Endothelial cell of umbilical vein (primary cell): Measurements from ENCODE around the gene CEP128. TPM values are rescaled to one million over a fixed set of nuclear protein-coding genes. Genes with fewer than 3 reads are reported as not detected.

ENCODE experiments used
- BruUV-seq: library from RNA; stranded (reverse); fragments of 400-500 nt; replicated peaks from 2 replicates; lab custom pipeline; 2021; lab: Mats Ljungman, UMichigan
- CTCF ChIA-PET: fragments of 300-600, 350-600 bp; sonication (Branson Sonifier 250); formaldehyde crosslinking; loops from one replicate; lab custom pipeline; 2021; ENCODE audit warnings: antibody characterized with exemption, inconsistent platforms; lab: Charles Lee
- POLR2A ChIA-PET: fragments of 300-600, 350-600 bp; sonication (Branson Sonifier 250); formaldehyde crosslinking; loops from one replicate; lab custom pipeline; 2021; ENCODE audit warnings: antibody characterized with exemption, inconsistent platforms; lab: Charles Lee
- DNase-seq: peaks from one replicate; pipeline ENCODE4 v3.0.0-alpha.2; 2011; ENCODE audit warnings: low read depth, low spot score
- FAIRE-seq: peaks from 2 replicates; lab custom pipeline; 2011; peaks lifted over from hg19 to GRCh38; lab: Jason Lieb, UNC
- H2AFZ ChIP-seq: 2 replicates; pipeline ENCODE4 v1.6.0; 2012; ENCODE audit warnings: low read depth, low read length, control low read depth, inconsistent platforms
- H3K27ac ChIP-seq: 2 replicates; pipeline ENCODE4 v1.5.1; 2011; ENCODE audit warnings: low read depth, mild to moderate bottlenecking, control low read depth, low read length, moderate library complexity; ENCODE audit not compliant: insufficient read depth
- H3K27me3 ChIP-seq, 2 experiments: 2 replicates each; pipeline versions ENCODE4 v1.6.0 to v1.6.1; 2011; ENCODE audit warnings: low read length in 2 of 2, mixed read lengths in 1 of 2; ENCODE audit not compliant: control insufficient read depth in 2 of 2, insufficient read depth in 2 of 2
- H3K36me3 ChIP-seq, 2 experiments: 2 replicates in 1 of 2; 3 replicates in 1 of 2; pipeline ENCODE4 v1.5.1; 2011; ENCODE audit warnings: low read length in 2 of 2, mild to moderate bottlenecking in 1 of 2, moderate library complexity in 1 of 2; ENCODE audit not compliant: control insufficient read depth in 2 of 2, insufficient read depth in 2 of 2; ENCODE audit errors: extremely low read depth in 1 of 2
- H3K4me1 ChIP-seq: 3 replicates; pipeline ENCODE4 v1.5.1; 2011; ENCODE audit warnings: mild to moderate bottlenecking, low read length; ENCODE audit not compliant: control insufficient read depth, insufficient read depth; ENCODE audit errors: extremely low read depth
- H3K4me2 ChIP-seq: 2 replicates; pipeline ENCODE4 v1.6.1; 2011; ENCODE audit warnings: low read length, control low read depth, mixed read lengths; ENCODE audit not compliant: insufficient read depth
- H3K4me3 ChIP-seq, 3 experiments: fragments of 200-600 bp in 1 of 3; sonication (generic), shearing (Covaris generic) in 1 of 3; replicated peaks in 1 of 3; 2 replicates each; pipeline ENCODE4 v1.5.1; 2011 to 2016; ENCODE audit warnings: control low read depth in 3 of 3, low read length in 3 of 3, mild to moderate bottlenecking in 2 of 3, inconsistent platforms in 1 of 3, low read depth in 1 of 3, moderate library complexity in 1 of 3; ENCODE audit not compliant: insufficient read depth in 1 of 3
- H3K79me2 ChIP-seq: 2 replicates; pipeline ENCODE4 v1.6.0; 2012; ENCODE audit warnings: low read length, inconsistent platforms; ENCODE audit not compliant: control insufficient read depth, insufficient read depth
- H3K9ac ChIP-seq: replicated peaks from 2 replicates; pipeline ENCODE3; 2011; ENCODE audit warnings: low read length, control low read depth; ENCODE audit not compliant: insufficient read depth; ENCODE audit errors: extremely low read depth
- H3K9me1 ChIP-seq: replicated peaks from 3 replicates; pipeline ENCODE4 v1.6.0; 2011; ENCODE audit warnings: mild to moderate bottlenecking, low read length; ENCODE audit not compliant: control insufficient read depth, insufficient read depth; ENCODE audit errors: extremely low read depth
- H3K9me3 ChIP-seq: replicated peaks from 2 replicates; pipeline ENCODE4 v1.5.1; 2012; ENCODE audit warnings: low read length, inconsistent platforms; ENCODE audit not compliant: control insufficient read depth, insufficient read depth
- H4K20me1 ChIP-seq: replicated peaks from 2 replicates; pipeline ENCODE3; 2011; ENCODE audit warnings: mild to moderate bottlenecking, low read length; ENCODE audit not compliant: control insufficient read depth, insufficient read depth; ENCODE audit errors: extremely low read depth
- EZH2 ChIP-seq: IDR thresholded peaks from 2 replicates; pipeline ENCODE4 v1.6.1; 2012; ENCODE audit warnings: borderline replicate concordance, low read depth, mild to moderate bottlenecking, moderate library complexity, low read length, inconsistent platforms; ENCODE audit not compliant: severe bottlenecking
- JUN ChIP-seq: IDR thresholded peaks from 2 replicates; pipeline ENCODE4 v1.6.1; 2011; ENCODE audit warnings: borderline replicate concordance, low read depth; ENCODE audit not compliant: insufficient read length, insufficient read depth
- POLR2A ChIP-seq: IDR thresholded peaks from 2 replicates; pipeline ENCODE4 v1.6.1; 2012; ENCODE audit warnings: low read depth, mild to moderate bottlenecking, control low read depth, low read length
- POLR2AphosphoS5 ChIP-seq: IDR thresholded peaks from 2 replicates; pipeline ENCODE4 v1.6.1; 2012; ENCODE audit warnings: low read depth, mild to moderate bottlenecking, control low read depth, low read length, moderate library complexity; ENCODE audit not compliant: insufficient read depth
- dilution Hi-C: fragments of 300-500 bp; cut with MboI; formaldehyde crosslinking; loops from one replicate; pipeline ENCODE4 v1.15.0; 2019; ENCODE audit warnings: low sequenced_read_pairs; ENCODE audit not compliant: extremely low pct_ligation_motif_present
- intact Hi-C: fragments of 100-400 bp; cut with micrococcal nuclease; formaldehyde crosslinking; loops from one replicate; pipeline ENCODE4 v1.10.0; 2022
- polyA plus RNA-seq, 4 experiments: library from polyadenylated mRNA; depleted of rRNA in 3 of 4; stranded (reverse) in 3 of 4; unstranded in 1 of 4; fragments of >200 nt; gene quantifications; 2 replicates each; pipeline versions ENCODE4 v1.2.1 to v1.2.3, GENCODE V29; 2011 to 2012; ENCODE audit warnings: missing spikeins in 1 of 4
- total RNA-seq: library from RNA; stranded (reverse); gene quantifications from 2 replicates; pipeline ENCODE4 v1.2.3, GENCODE V29; 2021
- TF ChIP-seq, protein P1 (sequence below): IDR thresholded peaks from 2 replicates; pipeline ENCODE4 v1.6.1; 2011; ENCODE audit not compliant: insufficient read depth, insufficient read length

Gene CEP128
- total and polyA plus RNA-seq, 2 donors (not counting 3 experiments of a cell fraction or from before 2014, with no cell fraction given): 0.91 to 23.7 TPM

DNA sequence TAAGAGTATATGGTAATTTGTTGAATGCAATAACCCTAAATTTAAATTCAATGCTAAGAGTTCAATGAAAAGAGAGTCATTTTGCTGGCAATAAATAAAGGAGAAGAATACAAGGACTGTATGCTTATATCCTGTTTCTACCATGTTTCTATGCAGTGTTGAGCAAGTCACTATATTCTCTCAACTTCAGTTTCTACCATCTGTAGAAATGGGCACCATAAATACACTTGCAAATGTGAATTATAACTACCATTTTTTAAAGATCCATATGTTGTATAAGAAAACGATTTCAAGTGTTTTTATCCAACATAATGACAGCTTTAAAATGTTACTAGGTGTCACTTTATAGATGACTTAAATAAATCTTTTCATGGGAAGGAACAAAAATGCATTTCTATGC, 170.3 kb downstream of the CEP128 start:
- dilution Hi-C loops: no loop called here
- no peaks in the 10 kb centered on the region for H3K9me3 ChIP-seq
- POLR2A ChIA-PET: no interaction called here

GRCh38 chr14:80770114-80770908, 171.2 kb downstream of the CEP128 start:
- CTCF ChIA-PET: interaction anchor here (1.0 to 1.1 kb wide), 2 partner anchors 8 to 1869 kb away, joined by 3 read pairs; no protein-coding TSS in a partner anchor
- Histone ChIP-seq H3K4me2 (peak overlapping the region; percentile 73), H3K79me2 (no peaks in the 10 kb centered on the region), H3K4me3 (no peak overlapping the region), H3K9me1 (no peaks in the 10 kb centered on the region), H3K27ac (peak overlapping the region; percentile 30), H3K36me3 (no peaks in the 10 kb centered on the region), H4K20me1 (no peaks in the 10 kb centered on the region), H3K9ac (no peak overlapping the region), H3K4me1 (peaks cover 15% of the 10 kb centered on the region), H3K27me3 (no peaks in the 10 kb centered on the region), H2AFZ (no peak overlapping the region), H3K9me3 (no peaks in the 10 kb centered on the region)
- dilution Hi-C loops: no loop called here
- no TSS peak for BruUV-seq
- FAIRE-seq (peak; percentile 18), DNase-seq (peak; percentile 70)
- intact Hi-C loops: loop anchor here (2.0 kb wide), 1 partner anchor 132 kb away; no protein-coding TSS in a partner anchor
- TF ChIP-seq JUN: peak; percentile 14
- TF ChIP-seq, protein P1, sequence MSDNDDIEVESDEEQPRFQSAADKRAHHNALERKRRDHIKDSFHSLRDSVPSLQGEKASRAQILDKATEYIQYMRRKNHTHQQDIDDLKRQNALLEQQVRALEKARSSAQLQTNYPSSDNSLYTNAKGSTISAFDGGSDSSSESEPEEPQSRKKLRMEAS: no peak
- TF ChIP-seq POLR2AphosphoS5: no peak
- POLR2A ChIA-PET: no interaction called here

More for the DNA sequence above, 170.3 kb downstream of the CEP128 start:
- TF ChIP-seq EZH2: no peak
- TF ChIP-seq POLR2A: no peak
- H3K4me2 ChIP-seq: peak overlapping the region; percentile 73
- H3K27ac ChIP-seq: peak overlapping the region; percentile 30
- no peak overlapping the region for H3K9ac ChIP-seq
- DNase-seq: peak; percentile 5
- H3K9me1 ChIP-seq: no peaks in the 10 kb centered on the region
- H3K4me3 ChIP-seq: no peak overlapping the region
- no peaks in the 10 kb centered on the region for H3K27me3 ChIP-seq
- intact Hi-C loops: loop anchor here (2.0 kb wide), 1 partner anchor 132 kb away; no protein-coding TSS in a partner anchor
- CTCF ChIA-PET: interaction anchor here (0.8 kb wide), 1 partner anchor 15 kb away, joined by 3 read pairs; no protein-coding TSS in a partner anchor
- peaks cover 15% of the 10 kb centered on the region for H3K4me1 ChIP-seq
- H3K79me2 ChIP-seq: no peaks in the 10 kb centered on the region
- FAIRE-seq: no peak
- no peaks in the 10 kb centered on the region for H4K20me1 ChIP-seq
- H3K36me3 ChIP-seq: no peaks in the 10 kb centered on the region
- BruUV-seq: no TSS peak
- no peak overlapping the region for H2AFZ ChIP-seq
